OCI-M1 (cell line): ENCODE results near the gene BPIFB4.
"Not testable (repeated sequence)": the region's sequence is repeated elsewhere in the genome, so short reads cannot be mapped to it uniquely, and the experiment has no call there.

Experiments
- DNase-seq: peaks from one replicate; lab custom pipeline; 2025; lab: John Stamatoyannopoulos, UW

Gene BPIFB4

GRCh38 chr20:33079259-33079658 is at the start of gene BPIFB4:
Gene BPIFB4 (plus strand): TSS chr20:33079643. CDS start chr20:33081527, 1,884 bp downstream.
- DNase-seq: peak; percentile 28

GRCh38 chr20:33030076-33030475 is 49.4 kb upstream of the BPIFB4 start:
- no peak for DNase-seq

- DNase-seq: no peak
These were observed 48.9 kb upstream of the BPIFB4 start for GRCh38 chr20:33030569-33030968.

GRCh38 chr20:33031531-33031930 is 47.9 kb upstream of the BPIFB4 start, which contains the start of gene BPIFB6:
Gene BPIFB6 (plus strand): TSS chr20:33031648. CDS start chr20:33031648, 0 bp downstream.
- DNase-seq: no peak

- no peak for DNase-seq
These were observed 46.9 kb upstream of the BPIFB4 start for GRCh38 chr20:33032555-33032954.

GRCh38 chr20:33033381-33033780 is 46.1 kb upstream of the BPIFB4 start:
- no peak for DNase-seq

- no peak for DNase-seq
These were observed 45.3 kb upstream of the BPIFB4 start for GRCh38 chr20:33034115-33034514.

GRCh38 chr20:33034901-33035492 is 44.4 kb upstream of the BPIFB4 start:
- DNase-seq: no peak

GRCh38 chr20:33037456-33037855 is 42.0 kb upstream of the BPIFB4 start:
- no peak for DNase-seq

- no peak for DNase-seq
These were observed 41.2 kb upstream of the BPIFB4 start for GRCh38 chr20:33038243-33038642.

GRCh38 chr20:33042430-33042829 is 37.0 kb upstream of the BPIFB4 start:
- no peak for DNase-seq

GRCh38 chr20:33042983-33043730 is 36.3 kb upstream of the BPIFB4 start:
- DNase-seq: no peak

- DNase-seq: no peak
These were observed 35.7 kb upstream of the BPIFB4 start for GRCh38 chr20:33043731-33044181.

GRCh38 chr20:33045129-33045721 is 34.2 kb upstream of the BPIFB4 start:
- not testable (repeated sequence) for DNase-seq

GRCh38 chr20:33046412-33046811 is 33.0 kb upstream of the BPIFB4 start:
- no peak for DNase-seq

- DNase-seq: no peak
These were observed 28.1 kb upstream of the BPIFB4 start for GRCh38 chr20:33051333-33051732.

GRCh38 chr20:33053291-33054106 is 25.9 kb upstream of the BPIFB4 start, which contains the start of gene BPIFB3:
Gene BPIFB3 (plus strand): TSS chr20:33053903. CDS start chr20:33055436, 1,533 bp downstream.
- no peak for DNase-seq

- DNase-seq: no peak
These were observed 25.1 kb upstream of the BPIFB4 start for GRCh38 chr20:33054381-33054780.

- no peak for DNase-seq
These were observed 24.7 kb upstream of the BPIFB4 start for GRCh38 chr20:33054791-33055190.

- no peak for DNase-seq
These were observed 20.3 kb upstream of the BPIFB4 start for GRCh38 chr20:33059136-33059535.

- DNase-seq: no peak
These were observed 19.6 kb upstream of the BPIFB4 start for GRCh38 chr20:33059741-33060390.

- no peak for DNase-seq
These were observed 17.8 kb upstream of the BPIFB4 start for GRCh38 chr20:33061658-33062028.
